Spleen (tissue), 7 donors: Measurements from ENCODE around the gene JAML.

Experiments used
- POLR2A ChIP-seq, 3 donors: fragments of 450-650 bp; IDR thresholded peaks; one replicate each; pipeline ENCODE4 v1.5.1; 2017; ENCODE audit warnings: antibody characterized with exemption in 3 of 3, mild to moderate bottlenecking in 1 of 3
- TF ChIP-seq, protein P1 (sequence below), 11 experiments: fragments of 200-600 bp in 7 of 11; fragments of 450-650 bp in 4 of 11; sonication (generic) in 4 of 11; IDR thresholded peaks in 8 of 11; conservative IDR thresholded peaks in 3 of 11; 1 replicate in 7 of 11; 2 replicates in 4 of 11; pipeline versions ENCODE4 v1.4.0 to v1.8.0; 2016 to 2021; ENCODE audit warnings: antibody characterized with exemption in 11 of 11, inconsistent platforms in 4 of 11, mild to moderate bottlenecking in 1 of 11
- donor health status: DM: no; HTN: no; CAD: no; lungs with moderate emphysema.
- donor health status: DM: no; HTN: no; CAD: no.
- donor health status: DM: no; HTN: no; CAD: no.

DNA sequence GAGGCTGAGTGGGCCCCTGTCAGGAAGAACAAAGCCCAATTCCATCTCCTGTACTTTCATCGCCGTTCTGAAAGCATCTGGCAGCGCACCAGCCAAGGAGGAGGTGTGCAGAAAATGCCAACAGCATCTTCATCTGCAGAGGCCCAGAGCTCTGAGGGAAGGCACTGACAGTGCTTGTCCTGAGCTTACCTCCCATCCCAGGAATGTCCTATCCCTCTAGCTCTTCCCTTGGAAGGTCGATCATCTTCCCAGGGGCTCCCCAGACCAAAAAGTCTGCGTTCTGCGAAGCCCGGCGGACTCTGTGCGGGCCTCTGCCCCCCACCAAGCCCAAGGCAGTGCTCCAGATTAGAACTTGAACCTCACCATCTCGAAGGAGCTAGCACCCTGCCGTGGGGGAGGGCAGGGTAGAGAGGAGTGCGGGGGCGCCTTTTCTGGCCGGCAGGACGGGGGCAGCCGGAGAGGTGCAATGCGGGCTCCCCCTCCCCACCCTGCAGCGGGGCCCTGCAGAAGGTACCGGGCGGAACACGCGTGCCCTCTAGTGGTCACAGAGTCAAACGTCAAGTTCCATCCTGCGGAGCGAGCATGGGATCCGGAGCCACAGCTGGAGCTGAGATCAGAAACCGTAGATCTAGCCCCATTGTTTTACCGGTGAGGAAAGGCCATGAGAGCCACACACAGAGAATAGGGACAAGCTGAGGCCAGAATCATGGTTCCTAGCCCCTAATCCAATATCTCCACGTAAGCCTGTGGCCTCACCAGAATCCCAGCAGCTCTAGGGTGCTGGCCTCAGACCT, 53.3 kb downstream of the JAML start:
- TF ChIP-seq, protein P1, sequence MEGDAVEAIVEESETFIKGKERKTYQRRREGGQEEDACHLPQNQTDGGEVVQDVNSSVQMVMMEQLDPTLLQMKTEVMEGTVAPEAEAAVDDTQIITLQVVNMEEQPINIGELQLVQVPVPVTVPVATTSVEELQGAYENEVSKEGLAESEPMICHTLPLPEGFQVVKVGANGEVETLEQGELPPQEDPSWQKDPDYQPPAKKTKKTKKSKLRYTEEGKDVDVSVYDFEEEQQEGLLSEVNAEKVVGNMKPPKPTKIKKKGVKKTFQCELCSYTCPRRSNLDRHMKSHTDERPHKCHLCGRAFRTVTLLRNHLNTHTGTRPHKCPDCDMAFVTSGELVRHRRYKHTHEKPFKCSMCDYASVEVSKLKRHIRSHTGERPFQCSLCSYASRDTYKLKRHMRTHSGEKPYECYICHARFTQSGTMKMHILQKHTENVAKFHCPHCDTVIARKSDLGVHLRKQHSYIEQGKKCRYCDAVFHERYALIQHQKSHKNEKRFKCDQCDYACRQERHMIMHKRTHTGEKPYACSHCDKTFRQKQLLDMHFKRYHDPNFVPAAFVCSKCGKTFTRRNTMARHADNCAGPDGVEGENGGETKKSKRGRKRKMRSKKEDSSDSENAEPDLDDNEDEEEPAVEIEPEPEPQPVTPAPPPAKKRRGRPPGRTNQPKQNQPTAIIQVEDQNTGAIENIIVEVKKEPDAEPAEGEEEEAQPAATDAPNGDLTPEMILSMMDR (IDR thresholded peaks at IDR 0.05 in 8 of 11, conservative IDR thresholded peaks at IDR 0.05 in 3 of 11) = peak; percentile 58 to 95 (median 83)
- TF ChIP-seq POLR2A (IDR thresholded peaks at IDR 0.05) = no peak
